ENCODE results near the gene IRF2.
A peak's percentile ranks its signal among the peaks of the same experiment; 100 is the strongest.

The IRF2 gene

DNA sequence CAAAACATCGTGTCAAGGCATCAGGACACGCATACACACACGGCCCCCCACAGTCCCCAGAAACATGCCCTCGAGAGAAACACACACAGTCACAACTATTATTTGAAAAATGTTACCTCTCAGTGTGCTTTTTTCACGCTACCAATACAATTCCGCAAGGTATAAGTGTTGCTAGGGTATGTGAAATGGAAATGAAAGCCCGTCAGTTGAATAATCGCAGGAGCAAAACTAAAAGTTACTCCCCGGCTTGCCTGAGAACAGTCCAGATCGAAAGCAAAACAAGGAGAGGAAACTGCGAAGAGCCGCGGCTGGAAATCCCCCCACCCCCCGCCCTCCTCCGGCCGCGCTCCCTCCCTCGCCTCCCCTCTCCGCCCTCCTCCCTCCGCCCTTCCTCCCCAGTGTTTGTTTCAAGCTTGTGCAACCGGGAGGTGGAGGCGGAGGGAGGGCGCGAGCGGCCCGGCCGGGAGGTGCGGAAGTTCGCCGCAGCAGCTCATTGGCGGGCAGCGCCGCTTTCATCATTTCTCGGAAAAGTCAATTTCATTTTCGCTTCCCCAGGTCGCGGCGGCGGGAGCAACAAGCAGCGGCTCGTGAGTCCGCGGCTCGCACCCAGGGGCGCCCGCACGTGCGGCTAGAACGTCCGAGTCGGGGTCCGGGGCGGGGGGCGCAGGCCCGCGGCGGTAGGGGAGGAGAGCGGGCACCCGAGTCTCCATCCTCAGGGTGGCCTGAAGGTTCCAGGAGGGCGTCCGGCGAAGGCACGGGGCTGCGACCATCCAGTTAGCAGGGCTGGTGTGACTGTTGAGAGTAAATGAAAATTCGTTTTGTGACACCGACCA lies at the start of gene IRF2:
Gene IRF2 (minus strand): TSS at position 288 of the 833 bp plus-strand sequence. CDS start 45,486 bp downstream, outside the sequence.
- peak; percentile 96 for DNase-seq

DNA sequence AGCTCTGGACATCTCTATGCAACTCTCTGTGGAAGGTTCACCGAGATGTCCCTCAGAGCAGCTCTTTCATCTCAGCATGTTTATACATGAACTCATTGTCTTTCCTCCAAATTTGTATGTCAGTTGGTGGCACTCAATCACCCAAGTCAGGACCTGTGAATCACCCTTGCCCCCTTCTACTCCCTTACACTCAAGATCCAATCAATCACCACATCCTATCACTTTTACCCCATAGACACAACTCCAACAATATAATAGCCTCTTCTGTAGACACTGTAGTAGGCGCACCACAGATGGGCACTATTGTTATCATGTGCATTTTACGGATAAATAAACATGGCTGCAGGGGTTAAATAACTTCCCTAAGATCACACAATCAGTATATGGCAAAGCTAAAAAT lies 41.3 kb upstream of the IRF2 start:
- no peak for DNase-seq

DNA sequence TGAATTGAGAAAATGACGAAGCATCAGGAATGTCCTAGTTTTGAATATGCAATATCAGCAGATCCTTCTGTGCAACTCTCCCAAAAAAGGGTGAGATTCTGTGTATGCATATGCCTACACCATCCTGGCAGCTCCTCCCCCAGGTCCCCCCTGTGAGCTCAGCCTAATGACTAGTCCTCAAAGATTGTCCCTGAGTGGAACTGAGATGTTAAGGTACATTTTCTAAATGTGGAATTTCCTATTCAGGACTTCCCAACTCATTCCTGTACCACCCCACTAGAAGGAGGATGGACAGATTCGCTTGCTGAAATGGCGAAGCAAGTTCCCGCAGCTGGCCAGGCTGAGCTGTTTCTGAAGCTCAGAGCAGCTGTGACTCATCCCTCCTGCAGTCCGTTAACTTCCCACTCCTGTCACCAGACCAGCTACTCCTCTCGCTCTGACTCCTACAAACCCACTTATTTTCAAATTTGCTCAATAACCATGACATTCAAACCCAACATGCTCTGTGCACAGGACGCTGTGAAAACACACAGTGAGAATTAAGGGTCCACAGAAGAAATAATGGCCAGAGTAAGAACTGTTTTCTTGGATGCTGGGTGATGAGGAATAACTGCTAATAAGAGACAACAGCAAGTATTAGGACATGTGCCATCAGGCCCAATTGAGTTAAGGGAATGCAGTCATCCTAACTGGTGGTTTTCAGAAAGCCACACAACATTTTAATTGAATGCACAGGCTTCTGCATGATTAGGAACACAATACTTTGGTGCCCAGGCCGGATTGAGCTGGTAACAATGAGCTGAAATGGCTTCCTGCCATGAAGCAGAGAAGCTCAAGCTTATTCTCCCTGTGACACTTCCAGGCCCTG lies 40.0 kb upstream of the IRF2 start:
- peak; percentile 54 for DNase-seq

DNA sequence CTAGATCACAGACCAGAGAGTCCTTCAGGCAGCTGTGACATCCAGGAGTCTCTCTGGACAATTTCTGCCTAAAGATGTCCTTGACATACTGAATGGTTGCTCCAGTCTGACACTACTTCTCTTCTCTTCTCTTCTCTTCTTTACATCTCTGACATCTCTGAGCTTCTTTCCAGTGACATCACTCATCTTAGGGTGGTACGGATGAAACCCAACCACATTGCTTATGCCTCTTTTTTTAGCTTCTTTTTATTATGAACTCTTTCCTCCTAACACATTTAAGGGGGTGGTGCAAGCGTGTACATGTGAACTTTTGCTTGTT lies 39.4 kb upstream of the IRF2 start:
- DNase-seq, result no peak

DNA sequence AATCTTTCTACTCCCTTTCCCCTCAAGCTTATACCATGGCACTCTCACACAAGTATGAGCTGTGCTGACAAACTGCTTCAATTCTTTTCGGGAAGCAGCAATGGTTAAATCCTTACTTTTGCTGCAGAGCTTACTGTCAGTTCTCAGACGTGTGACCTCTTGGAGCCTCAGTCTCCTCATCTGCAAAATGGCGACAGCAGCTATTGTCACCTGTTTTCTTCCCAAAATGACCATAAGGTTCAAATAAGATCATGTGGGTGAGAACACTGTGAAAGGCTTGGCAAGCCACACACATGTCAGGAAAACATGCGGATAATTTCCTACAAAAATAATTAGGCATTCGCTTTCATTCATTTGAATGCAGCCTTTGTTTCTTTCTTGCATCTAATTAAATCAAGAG lies 36.8 kb upstream of the IRF2 start:
- no peak for DNase-seq

DNA sequence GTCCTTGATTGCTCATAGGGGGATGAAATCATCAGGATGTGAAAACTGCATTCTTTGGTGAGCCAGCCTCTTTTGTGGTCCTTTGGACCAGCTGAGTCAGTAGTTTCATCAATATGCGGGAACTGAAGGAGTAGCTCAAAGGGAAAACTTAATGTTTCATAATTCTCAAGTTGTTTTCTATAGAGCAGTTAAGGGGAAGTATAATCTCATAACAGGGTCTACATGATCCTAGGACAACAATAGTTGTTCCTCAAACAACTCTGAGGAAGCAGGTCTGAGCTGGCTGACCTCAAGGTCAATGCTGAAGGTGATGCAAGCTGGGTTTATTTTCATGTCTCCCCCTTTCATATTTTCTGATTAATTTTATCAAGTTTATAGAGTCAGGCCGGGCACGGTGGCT lies 36.1 kb upstream of the IRF2 start:
- no peak for DNase-seq

DNA sequence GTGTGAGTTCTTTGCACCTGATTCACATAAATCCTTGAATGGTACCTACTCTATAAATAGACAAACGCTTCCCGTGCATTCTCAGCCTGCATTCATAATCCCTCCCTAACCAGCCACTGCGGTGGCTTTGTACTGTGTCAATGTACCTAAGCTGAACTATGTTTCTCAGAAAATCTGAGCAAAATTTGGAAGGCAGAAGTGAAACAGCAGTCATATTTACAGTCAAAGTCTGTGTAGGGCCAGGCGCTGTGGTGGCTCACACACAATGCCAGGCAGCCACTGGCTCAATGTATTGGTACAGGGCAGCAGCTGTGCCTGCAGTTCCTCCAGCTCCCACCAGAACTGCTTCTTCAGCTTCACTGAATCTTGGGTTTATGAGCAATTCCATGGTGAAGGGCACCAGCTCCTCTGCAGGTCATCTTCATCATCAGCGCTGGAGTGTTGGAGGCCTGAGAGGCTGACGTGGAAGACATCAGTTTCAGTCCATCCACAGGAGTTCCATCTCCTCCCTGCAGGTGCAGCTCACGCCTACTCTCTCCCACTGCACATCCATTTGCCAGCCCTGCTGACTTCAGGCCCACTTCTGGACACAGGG lies 32.3 kb upstream of the IRF2 start:
- no peak for DNase-seq

- DNase-seq, result no peak
These were observed 30.0 kb upstream of the IRF2 start for GRCh38 chr4:184504385-184504784.

DNA sequence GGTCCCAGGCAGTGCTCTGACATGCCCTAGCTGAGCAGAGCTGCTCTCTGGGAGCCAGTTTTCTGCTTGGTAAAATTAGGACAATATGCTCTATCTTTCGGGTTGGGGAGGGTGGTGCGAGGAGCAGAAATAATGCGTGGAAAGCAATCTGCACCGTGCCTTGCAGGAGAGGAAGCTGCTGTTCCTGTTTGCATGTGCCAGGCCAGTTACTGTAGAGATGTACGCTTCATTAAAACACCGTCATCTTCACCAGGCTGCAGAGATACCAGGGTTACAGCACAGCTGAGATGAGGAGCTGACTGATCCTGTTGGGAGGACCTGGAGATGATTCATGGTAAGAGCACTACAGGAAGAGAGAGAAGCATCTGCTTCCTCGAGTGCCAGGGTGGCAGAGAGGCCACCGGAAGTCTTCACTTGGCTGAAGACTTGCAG lies 29.5 kb upstream of the IRF2 start:
- DNase-seq, result peak; percentile 60

- DNase-seq, result no peak
These were observed 26.6 kb upstream of the IRF2 start for GRCh38 chr4:184500748-184501589.

DNA sequence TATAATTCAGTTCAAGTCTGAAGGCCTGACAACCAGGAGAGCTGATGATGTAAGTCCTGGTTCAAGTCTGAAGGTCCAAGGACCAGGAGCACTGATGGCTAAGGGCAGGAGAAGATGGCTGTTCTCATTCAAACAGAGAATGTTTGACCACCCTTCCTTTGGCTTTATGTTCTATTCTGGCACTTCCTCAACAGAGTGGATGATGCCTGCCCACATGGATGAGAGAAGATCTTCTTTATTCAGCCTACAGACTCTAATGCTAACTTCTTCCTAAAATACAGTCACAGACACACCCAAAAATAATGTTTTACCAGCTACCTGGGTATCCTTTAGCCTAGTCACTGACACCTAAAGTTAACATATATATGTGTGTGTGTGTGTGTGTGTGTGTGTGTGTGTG lies 25.6 kb upstream of the IRF2 start:
- no peak for DNase-seq

DNA sequence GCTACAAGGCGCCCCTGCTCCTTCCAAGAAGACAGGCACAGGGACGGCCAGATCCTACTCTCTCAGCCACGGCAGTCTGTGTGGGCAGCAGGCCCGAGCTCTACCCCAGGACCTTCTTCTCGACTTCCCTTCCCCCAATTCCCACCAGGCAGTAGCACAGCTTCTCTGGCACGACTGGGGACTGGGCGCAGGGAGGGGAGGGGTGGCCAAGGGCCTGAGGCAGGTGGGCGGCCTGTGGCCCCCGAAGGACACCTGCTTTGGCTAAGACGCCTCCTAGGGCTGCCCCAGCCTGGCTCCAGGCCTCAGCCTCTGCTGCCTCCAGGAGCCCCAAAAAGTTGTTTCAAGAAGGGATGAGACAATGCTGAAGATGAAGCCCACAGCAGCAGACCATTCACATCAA lies 24.2 kb upstream of the IRF2 start:
- no peak for DNase-seq

DNA sequence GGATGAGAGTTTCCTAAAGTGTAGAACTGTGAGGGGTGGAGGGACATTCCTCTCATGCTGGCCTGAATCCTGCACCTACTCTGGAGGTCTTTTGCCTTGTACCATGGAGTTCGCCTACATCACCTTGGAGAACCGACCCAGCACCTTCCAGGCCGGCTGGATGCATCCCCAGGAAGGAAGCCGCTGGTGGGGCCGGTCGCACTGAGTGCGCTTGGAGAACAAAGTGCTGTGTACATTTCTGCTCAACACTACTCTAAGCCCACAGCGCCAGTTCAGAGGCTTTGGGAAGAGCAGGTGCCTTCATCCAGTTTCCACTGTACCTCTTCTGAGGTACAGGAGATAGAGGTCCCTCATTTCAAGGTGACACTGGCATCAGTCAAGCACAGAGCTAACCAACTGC lies 15.4 kb upstream of the IRF2 start:
- DNase-seq, result no peak

- no peak for DNase-seq
These were observed 13.2 kb upstream of the IRF2 start for GRCh38 chr4:184487503-184487902.

- DNase-seq, result no peak
These were observed 10.9 kb upstream of the IRF2 start for GRCh38 chr4:184485279-184485678.

DNA sequence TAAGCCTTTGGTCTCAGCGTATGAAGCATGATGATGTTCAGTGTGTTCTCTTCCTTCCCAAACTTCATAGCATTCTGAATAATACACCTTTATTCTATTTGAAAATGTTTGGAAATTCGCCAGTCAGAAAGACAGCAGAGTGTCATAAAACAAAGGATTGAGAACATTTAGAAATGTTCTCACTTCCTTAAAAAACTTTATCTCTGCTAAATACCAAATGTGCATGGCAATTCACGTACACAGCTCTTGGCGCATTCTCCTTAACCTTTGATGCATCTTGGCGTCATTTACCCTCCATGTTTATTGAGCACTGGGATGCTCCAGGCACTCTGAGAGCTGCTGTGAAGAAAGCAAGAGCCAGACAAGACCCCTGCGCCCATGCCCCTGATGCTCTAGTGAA lies 7.2 kb upstream of the IRF2 start:
- no peak for DNase-seq

GRCh38 chr4:184479516-184479950 lies 5.2 kb upstream of the IRF2 start:
- no peak for DNase-seq

DNA sequence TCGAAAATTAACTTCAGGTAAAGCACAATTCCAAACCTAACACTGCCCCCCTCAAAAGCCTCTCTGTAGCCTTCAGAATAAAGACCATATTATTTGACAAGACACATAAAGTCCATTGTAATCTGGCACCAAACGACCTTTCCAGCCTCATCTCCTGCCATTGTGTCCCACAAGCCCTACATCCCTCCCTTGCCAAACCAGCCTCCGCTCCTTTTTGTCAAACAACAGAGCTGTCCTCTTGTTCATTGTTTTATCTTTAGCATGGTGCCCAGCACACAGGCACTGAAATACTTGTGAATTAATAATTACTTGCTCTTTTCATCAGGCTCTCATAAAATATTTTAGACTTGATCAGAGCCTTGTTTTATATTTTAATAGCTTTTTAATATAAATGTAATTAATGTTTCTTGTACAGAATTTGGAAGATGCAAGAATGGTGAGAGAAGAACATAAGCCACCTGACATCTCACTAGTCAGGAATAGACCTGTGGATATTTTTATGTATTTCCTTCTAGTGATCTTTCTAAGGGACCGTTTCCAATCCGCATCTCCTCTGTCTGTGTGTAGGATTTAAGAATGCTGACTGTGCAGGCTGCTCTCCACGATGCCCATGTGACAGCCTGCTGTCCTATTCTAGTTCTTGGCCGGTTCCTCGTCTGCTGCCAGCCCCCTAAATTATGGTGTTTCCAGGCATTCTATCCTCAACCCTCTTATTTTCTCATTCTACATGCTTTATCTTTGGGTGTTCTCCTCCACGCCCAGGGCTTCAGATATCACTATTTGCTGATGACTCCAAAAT lies 3.0 kb upstream of the IRF2 start:
- no peak for DNase-seq

GRCh38 chr4:184476695-184477094 lies 2.3 kb upstream of the IRF2 start:
- DNase-seq, result no peak

GRCh38 chr4:184475498-184475897 lies 1.1 kb upstream of the IRF2 start:
- DNase-seq, result no peak

GRCh38 chr4:184475096-184475461 lies 729 bp upstream of the IRF2 start:
- no peak for DNase-seq

All from GDM1 (cell line).